GM23338 (cell line): ENCODE data around the gene ZMPSTE24. TPM values are rescaled to one million over a fixed set of nuclear protein-coding genes. Genes with fewer than 3 reads are reported as not detected.
"Not testable (repeated sequence)": the region's sequence is repeated elsewhere in the genome, so short reads cannot be mapped to it uniquely, and the experiment has no call there.

ENCODE experiments used
- ATAC-seq: fragments of 200-7000 bp; cut with Tn5 transposase; 3 replicates; pipeline ENCODE4 v1.9.1; 2020
- DNase-seq: peaks from one replicate; pipeline ENCODE4 v3.0.0-alpha.2; 2015; ENCODE audit warnings: low spot score
- H2AFZ ChIP-seq: fragments of 200-600 bp; sonication (generic); 2 replicates; pipeline ENCODE4 v1.8.0; 2016; ENCODE audit warnings: antibody characterized with exemption, mild to moderate bottlenecking, moderate library complexity
- H3F3A ChIP-seq: fragments of 200-600 bp; sonication (generic); replicated peaks from 2 replicates; pipeline ENCODE4 v1.8.0; 2017; ENCODE audit warnings: antibody characterized with exemption, mixed run types, low read depth
- H3K27ac ChIP-seq: fragments of 200-600 bp; sonication (generic); 2 replicates; pipeline ENCODE4 v1.6.1; 2016; ENCODE audit warnings: low read depth
- H3K27me3 ChIP-seq: fragments of 200-600 bp; sonication (generic); 2 replicates; pipeline ENCODE4 v1.8.0; 2016; ENCODE audit warnings: mild to moderate bottlenecking, mixed run types, moderate library complexity; ENCODE audit not compliant: insufficient read depth
- H3K36me3 ChIP-seq: fragments of 200-600 bp; sonication (generic); 2 replicates; pipeline ENCODE4 v1.8.0; 2016; ENCODE audit warnings: mild to moderate bottlenecking; ENCODE audit not compliant: insufficient read depth
- H3K4me1 ChIP-seq: fragments of 200-600 bp; sonication (generic); 2 replicates; pipeline ENCODE4 v1.8.0; 2016; ENCODE audit warnings: mild to moderate bottlenecking, moderate library complexity; ENCODE audit not compliant: insufficient read depth
- H3K4me2 ChIP-seq: fragments of 200-600 bp; sonication (generic); 2 replicates; pipeline ENCODE4 v1.7.1; 2017; ENCODE audit warnings: mixed run types
- H3K4me3 ChIP-seq: fragments of 200-600 bp; sonication (generic); 2 replicates; pipeline ENCODE4 v1.6.1; 2016; ENCODE audit warnings: mixed run types
- H3K79me2 ChIP-seq: fragments of 200-600 bp; sonication (generic); replicated peaks from 2 replicates; pipeline ENCODE4 v1.8.0; 2017; ENCODE audit warnings: mild to moderate bottlenecking; ENCODE audit not compliant: insufficient read depth
- H3K9me2 ChIP-seq: fragments of 200-600 bp; sonication (generic); 2 replicates; pipeline ENCODE4 v1.8.0; 2017; ENCODE audit not compliant: insufficient read depth
- H4K20me1 ChIP-seq: fragments of 200-600 bp; sonication (generic); replicated peaks from 2 replicates; pipeline ENCODE4 v1.8.0; 2017; ENCODE audit warnings: mild to moderate bottlenecking; ENCODE audit not compliant: insufficient read depth
- H3K27ac Mint-ChIP-seq: 2 replicates; pipeline ENCODE4 v1.8.0; 2020; ENCODE audit warnings: inconsistent platforms, mild to moderate bottlenecking, moderate library complexity, mixed read lengths
- H3K27me3 Mint-ChIP-seq: 3 replicates; pipeline ENCODE4 v1.8.0; 2022; ENCODE audit warnings: low read depth, mild to moderate bottlenecking, moderate library complexity, mixed read lengths, inconsistent platforms; ENCODE audit not compliant: insufficient read depth, poor library complexity
- H3K36me3 Mint-ChIP-seq: 3 replicates; pipeline ENCODE4 v1.8.0; 2021; ENCODE audit warnings: low read depth, mild to moderate bottlenecking, inconsistent platforms, moderate library complexity, mixed read lengths
- H3K4me1 Mint-ChIP-seq: 3 replicates; pipeline ENCODE4 v1.8.0; 2020; ENCODE audit warnings: mild to moderate bottlenecking, inconsistent platforms, mixed read lengths
- H3K4me3 Mint-ChIP-seq: 3 replicates; pipeline ENCODE4 v1.8.0; 2021; ENCODE audit warnings: moderate library complexity, mild to moderate bottlenecking, inconsistent platforms, mixed read lengths
- H3K9me3 Mint-ChIP-seq: 3 replicates; pipeline ENCODE4 v1.8.0; 2020; ENCODE audit warnings: moderate library complexity, mild to moderate bottlenecking, inconsistent platforms, mixed read lengths
- CREB1 ChIP-seq: fragments of 250-450 bp; sonication (Bioruptor Pico); IDR thresholded peaks from 2 replicates; pipeline ENCODE4 v1.5.0; 2020; ENCODE audit warnings: low read depth, mild to moderate bottlenecking, moderate library complexity
- CTCF ChIP-seq, 2 experiments: fragments of 200-600 bp in 1 of 2; sonication (generic) in 1 of 2; conservative IDR thresholded peaks; 2 replicates each; pipeline versions ENCODE4 v1.5.1 to v1.6.1; 2016 to 2017; ENCODE audit warnings: antibody characterized with exemption in 2 of 2, low read depth in 2 of 2, mild to moderate bottlenecking in 2 of 2, moderate library complexity in 1 of 2
- EZH2 ChIP-seq: fragments of 200-600 bp; sonication (generic); IDR thresholded peaks from one replicate; pipeline ENCODE4 v1.8.0; 2017; ENCODE audit warnings: antibody characterized with exemption, mild to moderate bottlenecking, low read depth; ENCODE audit not compliant: unreplicated experiment
- EZH2phosphoT487 ChIP-seq: fragments of 200-600 bp; sonication (generic); IDR thresholded peaks from one replicate; pipeline ENCODE4 v1.8.1; 2018; ENCODE audit warnings: antibody characterized with exemption; ENCODE audit not compliant: unreplicated experiment
- JUNB ChIP-seq: IDR thresholded peaks from one replicate; pipeline ENCODE4 v1.6.1; 2016; ENCODE audit warnings: antibody characterized with exemption; ENCODE audit not compliant: unreplicated experiment
- NANOG ChIP-seq: IDR thresholded peaks from 2 replicates; pipeline ENCODE4 v1.6.1; 2016; ENCODE audit warnings: antibody characterized with exemption, borderline replicate concordance
- POLR2AphosphoS5 ChIP-seq: IDR thresholded peaks from 2 replicates; pipeline ENCODE4 v1.6.1; 2016; ENCODE audit warnings: antibody characterized with exemption, low read depth
- STAT1 ChIP-seq: IDR thresholded peaks from one replicate; pipeline ENCODE4 v1.6.1; 2016; ENCODE audit warnings: antibody characterized with exemption; ENCODE audit not compliant: unreplicated experiment
- polyA plus RNA-seq: library from polyadenylated mRNA; unstranded; fragments of >200 nt; fragmentation: Nextera tagmentation; extraction: Ambion mirVana; gene quantifications from 2 replicates; pipeline ENCODE4 v1.2.1, GENCODE V29; 2016
- total RNA-seq: library from RNA; depleted of rRNA; stranded (reverse); fragments of >200 nt; shearing (Covaris generic); gene quantifications from 2 replicates; pipeline ENCODE4 v1.2.3, GENCODE V29; 2014
- TF ChIP-seq, protein P1 (sequence below): fragments of 250-450 bp; sonication (Bioruptor Pico); IDR thresholded peaks from 2 replicates; pipeline ENCODE4 v1.5.0; 2020; ENCODE audit warnings: mild to moderate bottlenecking, moderate library complexity
- TF ChIP-seq, protein P2 (sequence below): IDR thresholded peaks from 2 replicates; pipeline ENCODE4 v1.6.1; 2016; ENCODE audit warnings: antibody characterized with exemption

ZMPSTE24 gene
- total and polyA plus RNA-seq, 2 experiments from 2014 or later, result 23.1 to 51.2 TPM

DNA sequence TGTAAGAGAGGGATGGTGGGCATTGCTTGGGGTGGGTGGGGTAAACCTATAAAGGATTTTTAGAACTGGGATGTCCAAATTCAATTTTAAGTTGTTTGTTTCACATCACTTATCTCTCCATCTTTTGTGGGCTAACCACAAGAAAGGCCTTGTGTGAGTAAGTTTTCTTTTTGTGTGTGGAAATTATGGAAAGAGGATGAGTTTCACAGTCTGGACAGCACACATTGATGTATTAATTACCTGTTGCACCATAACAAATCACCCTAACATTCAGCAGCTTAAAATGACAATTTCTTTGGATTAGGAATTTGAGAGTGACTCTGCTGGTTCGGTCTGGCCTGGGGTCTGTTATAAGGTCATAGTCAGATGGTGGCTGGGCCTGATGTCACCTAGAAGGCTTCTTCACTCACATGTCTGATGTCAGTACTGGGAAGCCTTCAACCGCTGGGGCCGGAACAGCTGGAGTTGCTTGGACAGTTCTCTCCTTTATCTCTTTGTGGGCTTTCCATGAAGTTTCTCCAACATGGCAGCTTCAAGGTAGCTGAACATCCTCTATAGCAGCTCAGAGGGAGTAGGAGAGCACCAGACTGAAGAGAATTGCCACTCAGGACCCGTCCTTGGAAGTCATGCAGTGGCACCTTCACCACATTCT is 61.1 kb downstream of the ZMPSTE24 start (continued):
- TF ChIP-seq, protein P1, sequence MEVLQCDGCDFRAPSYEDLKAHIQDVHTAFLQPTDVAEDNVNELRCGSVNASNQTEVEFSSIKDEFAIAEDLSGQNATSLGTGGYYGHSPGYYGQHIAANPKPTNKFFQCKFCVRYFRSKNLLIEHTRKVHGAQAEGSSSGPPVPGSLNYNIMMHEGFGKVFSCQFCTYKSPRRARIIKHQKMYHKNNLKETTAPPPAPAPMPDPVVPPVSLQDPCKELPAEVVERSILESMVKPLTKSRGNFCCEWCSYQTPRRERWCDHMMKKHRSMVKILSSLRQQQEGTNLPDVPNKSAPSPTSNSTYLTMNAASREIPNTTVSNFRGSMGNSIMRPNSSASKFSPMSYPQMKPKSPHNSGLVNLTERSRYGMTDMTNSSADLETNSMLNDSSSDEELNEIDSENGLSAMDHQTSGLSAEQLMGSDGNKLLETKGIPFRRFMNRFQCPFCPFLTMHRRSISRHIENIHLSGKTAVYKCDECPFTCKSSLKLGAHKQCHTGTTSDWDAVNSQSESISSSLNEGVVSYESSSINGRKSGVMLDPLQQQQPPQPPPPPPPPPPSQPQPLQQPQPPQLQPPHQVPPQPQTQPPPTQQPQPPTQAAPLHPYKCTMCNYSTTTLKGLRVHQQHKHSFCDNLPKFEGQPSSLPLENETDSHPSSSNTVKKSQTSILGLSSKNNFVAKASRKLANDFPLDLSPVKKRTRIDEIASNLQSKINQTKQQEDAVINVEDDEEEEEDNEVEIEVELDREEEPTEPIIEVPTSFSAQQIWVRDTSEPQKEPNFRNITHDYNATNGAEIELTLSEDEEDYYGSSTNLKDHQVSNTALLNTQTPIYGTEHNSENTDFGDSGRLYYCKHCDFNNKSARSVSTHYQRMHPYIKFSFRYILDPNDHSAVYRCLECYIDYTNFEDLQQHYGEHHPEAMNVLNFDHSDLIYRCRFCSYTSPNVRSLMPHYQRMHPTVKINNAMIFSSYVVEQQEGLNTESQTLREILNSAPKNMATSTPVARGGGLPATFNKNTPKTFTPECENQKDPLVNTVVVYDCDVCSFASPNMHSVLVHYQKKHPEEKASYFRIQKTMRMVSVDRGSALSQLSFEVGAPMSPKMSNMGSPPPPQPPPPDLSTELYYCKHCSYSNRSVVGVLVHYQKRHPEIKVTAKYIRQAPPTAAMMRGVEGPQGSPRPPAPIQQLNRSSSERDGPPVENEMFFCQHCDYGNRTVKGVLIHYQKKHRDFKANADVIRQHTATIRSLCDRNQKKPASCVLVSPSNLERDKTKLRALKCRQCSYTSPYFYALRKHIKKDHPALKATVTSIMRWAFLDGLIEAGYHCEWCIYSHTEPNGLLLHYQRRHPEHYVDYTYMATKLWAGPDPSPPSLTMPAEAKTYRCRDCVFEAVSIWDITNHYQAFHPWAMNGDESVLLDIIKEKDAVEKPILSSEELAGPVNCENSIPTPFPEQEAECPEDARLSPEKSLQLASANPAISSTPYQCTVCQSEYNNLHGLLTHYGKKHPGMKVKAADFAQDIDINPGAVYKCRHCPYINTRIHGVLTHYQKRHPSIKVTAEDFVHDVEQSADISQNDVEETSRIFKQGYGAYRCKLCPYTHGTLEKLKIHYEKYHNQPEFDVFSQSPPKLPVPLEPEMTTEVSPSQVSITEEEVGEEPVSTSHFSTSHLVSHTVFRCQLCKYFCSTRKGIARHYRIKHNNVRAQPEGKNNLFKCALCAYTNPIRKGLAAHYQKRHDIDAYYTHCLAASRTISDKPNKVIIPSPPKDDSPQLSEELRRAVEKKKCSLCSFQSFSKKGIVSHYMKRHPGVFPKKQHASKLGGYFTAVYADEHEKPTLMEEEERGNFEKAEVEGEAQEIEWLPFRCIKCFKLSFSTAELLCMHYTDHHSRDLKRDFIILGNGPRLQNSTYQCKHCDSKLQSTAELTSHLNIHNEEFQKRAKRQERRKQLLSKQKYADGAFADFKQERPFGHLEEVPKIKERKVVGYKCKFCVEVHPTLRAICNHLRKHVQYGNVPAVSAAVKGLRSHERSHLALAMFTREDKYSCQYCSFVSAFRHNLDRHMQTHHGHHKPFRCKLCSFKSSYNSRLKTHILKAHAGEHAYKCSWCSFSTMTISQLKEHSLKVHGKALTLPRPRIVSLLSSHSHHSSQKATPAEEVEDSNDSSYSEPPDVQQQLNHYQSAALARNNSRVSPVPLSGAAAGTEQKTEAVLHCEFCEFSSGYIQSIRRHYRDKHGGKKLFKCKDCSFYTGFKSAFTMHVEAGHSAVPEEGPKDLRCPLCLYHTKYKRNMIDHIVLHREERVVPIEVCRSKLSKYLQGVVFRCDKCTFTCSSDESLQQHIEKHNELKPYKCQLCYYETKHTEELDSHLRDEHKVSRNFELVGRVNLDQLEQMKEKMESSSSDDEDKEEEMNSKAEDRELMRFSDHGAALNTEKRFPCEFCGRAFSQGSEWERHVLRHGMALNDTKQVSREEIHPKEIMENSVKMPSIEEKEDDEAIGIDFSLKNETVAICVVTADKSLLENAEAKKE (CRISPR knock-in tag), result no peak
- TF ChIP-seq POLR2AphosphoS5 (no peak), JUNB (no peak), NANOG (no peak), STAT1 (no peak), EZH2phosphoT487 (no peak), EZH2 (no peak), CTCF (conservative IDR thresholded peaks at IDR 0.05; ENCODE audit: low read depth in 2 of 2) (no peak), CREB1 (CRISPR knock-in tag) (no peak)
- TF ChIP-seq, protein P2, sequence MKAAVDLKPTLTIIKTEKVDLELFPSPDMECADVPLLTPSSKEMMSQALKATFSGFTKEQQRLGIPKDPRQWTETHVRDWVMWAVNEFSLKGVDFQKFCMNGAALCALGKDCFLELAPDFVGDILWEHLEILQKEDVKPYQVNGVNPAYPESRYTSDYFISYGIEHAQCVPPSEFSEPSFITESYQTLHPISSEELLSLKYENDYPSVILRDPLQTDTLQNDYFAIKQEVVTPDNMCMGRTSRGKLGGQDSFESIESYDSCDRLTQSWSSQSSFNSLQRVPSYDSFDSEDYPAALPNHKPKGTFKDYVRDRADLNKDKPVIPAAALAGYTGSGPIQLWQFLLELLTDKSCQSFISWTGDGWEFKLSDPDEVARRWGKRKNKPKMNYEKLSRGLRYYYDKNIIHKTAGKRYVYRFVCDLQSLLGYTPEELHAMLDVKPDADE, result no peak

DNA sequence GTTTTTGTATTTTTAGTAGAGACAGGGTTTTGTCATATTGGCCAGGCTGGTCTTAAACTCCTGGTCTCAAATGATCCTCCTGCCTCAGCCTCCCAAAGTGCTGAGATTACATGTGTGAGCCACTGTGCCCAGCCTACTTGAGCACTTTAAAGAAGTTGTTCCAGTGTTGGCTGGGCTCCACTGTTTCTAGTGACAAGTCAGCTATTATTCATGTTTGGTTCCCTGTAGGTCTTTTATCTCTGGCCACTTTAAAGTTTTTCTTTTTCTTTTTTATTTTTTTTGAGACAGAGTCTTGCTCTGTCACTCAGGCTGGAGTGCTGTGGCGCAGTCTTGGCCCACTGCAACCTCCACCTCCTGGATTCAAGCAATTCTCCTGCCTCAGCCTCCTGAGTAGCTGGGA is 73.4 kb downstream of the ZMPSTE24 start:
- not testable (repeated sequence) for H3K27me3 ChIP-seq, H3K27ac ChIP-seq, ATAC-seq, H3K9me2 ChIP-seq, H3K36me3 Mint-ChIP-seq, H3K27me3 Mint-ChIP-seq, H3K27ac Mint-ChIP-seq, DNase-seq, H3K36me3 ChIP-seq, H3F3A ChIP-seq, H3K79me2 ChIP-seq, H2AFZ ChIP-seq, H3K4me1 ChIP-seq, H3K4me2 ChIP-seq, H4K20me1 ChIP-seq, H3K4me3 Mint-ChIP-seq, H3K4me1 Mint-ChIP-seq, H3K4me3 ChIP-seq
- H3K9me3 Mint-ChIP-seq, result peaks cover 24% of the 10 kb centered on the region
